Mucosa of stomach (tissue), 1 donor: ENCODE measurements around the gene MED6.

Experiments used
- H3K27me3 ChIP-seq: one replicate; pipeline ENCODE4 v1.7.0; 2013; ENCODE audit warnings: mild to moderate bottlenecking, low read length; ENCODE audit not compliant: control insufficient read depth, insufficient read depth
- H3K36me3 ChIP-seq: one replicate; pipeline ENCODE4 v1.7.0; 2013; ENCODE audit warnings: low read length; ENCODE audit not compliant: control insufficient read depth, insufficient read depth
- H3K4me1 ChIP-seq: one replicate; pipeline ENCODE4 v1.7.0; 2013; ENCODE audit warnings: mild to moderate bottlenecking, low read length; ENCODE audit not compliant: control insufficient read depth, insufficient read depth
- H3K4me3 ChIP-seq: one replicate; pipeline ENCODE4 v1.7.0; 2013; ENCODE audit warnings: low read length
- H3K9ac ChIP-seq: one replicate; pipeline ENCODE4 v1.7.0; 2013; ENCODE audit warnings: mild to moderate bottlenecking, low read length, moderate library complexity
- H3K9me3 ChIP-seq: one replicate; pipeline ENCODE4 v1.7.0; 2013; ENCODE audit warnings: mild to moderate bottlenecking, low read length, moderate library complexity; ENCODE audit not compliant: control insufficient read depth
- donor health status: Pancreatic carcinoma.

The MED6 gene

GRCh38 chr14:70631948-70632347 lies 31.5 kb upstream of the MED6 start:
- no peaks in the 10 kb centered on the region for H3K9me3 ChIP-seq
- no peaks in the 10 kb centered on the region for H3K27me3 ChIP-seq
- no peaks in the 10 kb centered on the region for H3K4me1 ChIP-seq
- H3K36me3 ChIP-seq = no peaks in the 10 kb centered on the region
- no peak overlapping the region for H3K9ac ChIP-seq
- no peak overlapping the region for H3K4me3 ChIP-seq

GRCh38 chr14:70624972-70625371 lies 24.5 kb upstream of the MED6 start:
- H3K4me3 ChIP-seq = no peak overlapping the region
- no peaks in the 10 kb centered on the region for H3K9me3 ChIP-seq
- no peaks in the 10 kb centered on the region for H3K27me3 ChIP-seq
- no peaks in the 10 kb centered on the region for H3K4me1 ChIP-seq
- H3K9ac ChIP-seq = no peak overlapping the region
- H3K36me3 ChIP-seq = no peaks in the 10 kb centered on the region

- no peaks in the 10 kb centered on the region for H3K4me1 ChIP-seq
- no peak overlapping the region for H3K9ac ChIP-seq
- H3K9me3 ChIP-seq = no peaks in the 10 kb centered on the region
- H3K36me3 ChIP-seq = no peaks in the 10 kb centered on the region
- H3K4me3 ChIP-seq = no peak overlapping the region
- H3K27me3 ChIP-seq = no peaks in the 10 kb centered on the region
These were observed 21.8 kb upstream of the MED6 start for GRCh38 chr14:70622111-70622712.

GRCh38 chr14:70619708-70620107 lies 19.3 kb upstream of the MED6 start:
- no peaks in the 10 kb centered on the region for H3K27me3 ChIP-seq
- no peak overlapping the region for H3K9ac ChIP-seq
- H3K9me3 ChIP-seq = no peaks in the 10 kb centered on the region
- no peaks in the 10 kb centered on the region for H3K4me1 ChIP-seq
- H3K4me3 ChIP-seq = no peak overlapping the region
- H3K36me3 ChIP-seq = no peaks in the 10 kb centered on the region

GRCh38 chr14:70618314-70618713 lies 17.9 kb upstream of the MED6 start:
- Histone ChIP-seq H3K27me3 (no peaks in the 10 kb centered on the region), H3K4me1 (no peaks in the 10 kb centered on the region), H3K36me3 (no peaks in the 10 kb centered on the region), H3K4me3 (no peak overlapping the region), H3K9me3 (no peaks in the 10 kb centered on the region), H3K9ac (no peak overlapping the region)

- H3K36me3 ChIP-seq = no peaks in the 10 kb centered on the region
- H3K27me3 ChIP-seq = no peaks in the 10 kb centered on the region
- no peaks in the 10 kb centered on the region for H3K4me1 ChIP-seq
- H3K4me3 ChIP-seq = no peak overlapping the region
- no peak overlapping the region for H3K9ac ChIP-seq
- no peaks in the 10 kb centered on the region for H3K9me3 ChIP-seq
These were observed 16.2 kb upstream of the MED6 start for GRCh38 chr14:70616646-70617045.

GRCh38 chr14:70611216-70611615 lies 10.8 kb upstream of the MED6 start:
- Histone ChIP-seq H3K4me3 (no peak overlapping the region), H3K9ac (no peak overlapping the region), H3K9me3 (no peaks in the 10 kb centered on the region), H3K36me3 (no peaks in the 10 kb centered on the region), H3K4me1 (no peaks in the 10 kb centered on the region), H3K27me3 (peaks cover 7% of the 10 kb centered on the region)

- Histone ChIP-seq H3K4me1 (peaks cover 13% of the 10 kb centered on the region), H3K9me3 (no peaks in the 10 kb centered on the region), H3K27me3 (peaks cover 6% of the 10 kb centered on the region), H3K9ac (no peak overlapping the region), H3K36me3 (no peaks in the 10 kb centered on the region), H3K4me3 (no peak overlapping the region)
These were observed 1.8 kb upstream of the MED6 start for GRCh38 chr14:70602254-70602653.

GRCh38 chr14:70601162-70601561 lies 707 bp upstream of the MED6 start:
- Histone ChIP-seq H3K27me3 (peaks cover 2% of the 10 kb centered on the region), H3K4me3 (no peak overlapping the region), H3K9ac (peak overlapping the region; percentile 31)

GRCh38 chr14:70599345-70599744 lies 1.1 kb downstream of the MED6 start:
- Histone ChIP-seq H3K27me3 (no peaks in the 10 kb centered on the region), H3K4me3 (no peak overlapping the region), H3K9ac (no peak overlapping the region), H3K4me1 (peaks cover 13% of the 10 kb centered on the region), H3K36me3 (no peaks in the 10 kb centered on the region), H3K9me3 (no peaks in the 10 kb centered on the region)

More at GRCh38 chr14:70601162-70601561, 707 bp upstream of the MED6 start:
- H3K36me3 ChIP-seq = no peaks in the 10 kb centered on the region
- H3K9me3 ChIP-seq = no peaks in the 10 kb centered on the region
- H3K4me1 ChIP-seq = peaks cover 13% of the 10 kb centered on the region

GRCh38 chr14:70597731-70598130 lies 2.7 kb downstream of the MED6 start:
- H3K4me1 ChIP-seq = peaks cover 13% of the 10 kb centered on the region
- H3K9me3 ChIP-seq = no peaks in the 10 kb centered on the region
- H3K36me3 ChIP-seq = no peaks in the 10 kb centered on the region
- H3K27me3 ChIP-seq = no peaks in the 10 kb centered on the region
- H3K4me3 ChIP-seq = no peak overlapping the region
- no peak overlapping the region for H3K9ac ChIP-seq

- no peaks in the 10 kb centered on the region for H3K36me3 ChIP-seq
These were observed 4.8 kb downstream of the MED6 start for GRCh38 chr14:70595443-70596185.

More at GRCh38 chr14:70595443-70596185, 4.8 kb downstream of the MED6 start:
- H3K4me1 ChIP-seq = peaks cover 13% of the 10 kb centered on the region
- no peaks in the 10 kb centered on the region for H3K27me3 ChIP-seq
- H3K9ac ChIP-seq = no peak overlapping the region
- no peak overlapping the region for H3K4me3 ChIP-seq
- no peaks in the 10 kb centered on the region for H3K9me3 ChIP-seq
